ENCODE measurements around the gene WDR70.

WDR70 gene

GRCh38 chr5:37694867-37695266 lies 315.7 kb downstream of the WDR70 start:
- Histone ChIP-seq H4K20me1 (ENCODE audit: insufficient read depth) (no peaks in the 10 kb centered on the region), H3K36me3 (ENCODE audit: insufficient read depth) (no peaks in the 10 kb centered on the region), H3K4me2 (no peak overlapping the region), H3K4me1 (ENCODE audit: low read depth, poor library complexity, severe bottlenecking) (no peaks in the 10 kb centered on the region), H3K79me2 (ENCODE audit: insufficient read depth, low read depth) (no peaks in the 10 kb centered on the region), H2AFZ (ENCODE audit: low read depth) (no peak overlapping the region), H3K9ac (no peak overlapping the region), H3K27ac (no peak overlapping the region), H3K4me3 (IDR thresholded peaks at IDR 0.05; ENCODE audit: insufficient read depth, low read depth, low read length) (no peak overlapping the region), H3K27me3 (ENCODE audit: insufficient read depth, low read depth) (no peaks in the 10 kb centered on the region)
- no peak for TF ChIP-seq CTCF (conservative IDR thresholded peaks at IDR 0.05; ENCODE audit: low read depth, low read length)

- H3K27me3 ChIP-seq (ENCODE audit: insufficient read depth, low read depth), result no peaks in the 10 kb centered on the region
- H3K36me3 ChIP-seq (ENCODE audit: insufficient read depth), result no peaks in the 10 kb centered on the region
- TF ChIP-seq CTCF (conservative IDR thresholded peaks at IDR 0.05; ENCODE audit: low read depth, low read length), result no peak
- no peak overlapping the region for H3K27ac ChIP-seq
- no peaks in the 10 kb centered on the region for H4K20me1 ChIP-seq (ENCODE audit: insufficient read depth)
- H3K4me2 ChIP-seq, result no peak overlapping the region
- H3K4me1 ChIP-seq (ENCODE audit: low read depth, poor library complexity, severe bottlenecking), result no peaks in the 10 kb centered on the region
- H2AFZ ChIP-seq (ENCODE audit: low read depth), result no peak overlapping the region
- no peak overlapping the region for H3K9ac ChIP-seq
- H3K4me3 ChIP-seq (IDR thresholded peaks at IDR 0.05; ENCODE audit: insufficient read depth, low read depth, low read length), result no peak overlapping the region
- no peaks in the 10 kb centered on the region for H3K79me2 ChIP-seq (ENCODE audit: insufficient read depth, low read depth)
Measured at GRCh38 chr5:37695647-37696046, 316.5 kb downstream of the WDR70 start.

GRCh38 chr5:37696190-37697021 lies 317.3 kb downstream of the WDR70 start:
- no peaks in the 10 kb centered on the region for H3K4me1 ChIP-seq (ENCODE audit: low read depth, poor library complexity, severe bottlenecking)
- no peak overlapping the region for H3K4me2 ChIP-seq
- no peaks in the 10 kb centered on the region for H3K27me3 ChIP-seq (ENCODE audit: insufficient read depth, low read depth)
- TF ChIP-seq CTCF (conservative IDR thresholded peaks at IDR 0.05; ENCODE audit: low read depth, low read length), result no peak
- no peak overlapping the region for H2AFZ ChIP-seq (ENCODE audit: low read depth)
- no peak overlapping the region for H3K9ac ChIP-seq
- no peaks in the 10 kb centered on the region for H3K79me2 ChIP-seq (ENCODE audit: insufficient read depth, low read depth)
- H4K20me1 ChIP-seq (ENCODE audit: insufficient read depth), result no peaks in the 10 kb centered on the region
- no peak overlapping the region for H3K4me3 ChIP-seq (IDR thresholded peaks at IDR 0.05; ENCODE audit: insufficient read depth, low read depth, low read length)
- no peak overlapping the region for H3K27ac ChIP-seq
- no peaks in the 10 kb centered on the region for H3K36me3 ChIP-seq (ENCODE audit: insufficient read depth)

DNA sequence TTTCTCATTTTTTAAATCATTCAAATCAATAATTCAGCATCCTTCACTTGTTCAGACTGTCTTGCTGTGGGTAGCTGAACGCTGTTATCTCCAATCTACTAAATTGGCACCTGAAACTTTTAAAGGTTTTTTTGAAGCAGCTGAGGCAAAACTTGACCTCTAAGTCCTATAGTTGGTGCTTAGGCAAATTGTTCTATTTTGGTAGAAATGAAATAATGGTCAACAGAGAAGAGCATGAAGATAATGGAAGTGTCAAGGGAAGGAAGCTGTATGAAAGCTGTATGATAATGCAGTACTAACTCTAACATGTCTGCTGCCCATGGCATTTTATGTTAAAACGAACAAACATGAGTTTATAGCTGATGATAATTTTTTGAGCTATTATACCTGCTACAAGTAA lies 322.8 kb downstream of the WDR70 start:
- Histone ChIP-seq H4K20me1 (ENCODE audit: insufficient read depth) (no peaks in the 10 kb centered on the region), H3K4me1 (ENCODE audit: low read depth, poor library complexity, severe bottlenecking) (no peaks in the 10 kb centered on the region), H3K79me2 (ENCODE audit: insufficient read depth, low read depth) (no peaks in the 10 kb centered on the region), H3K27me3 (ENCODE audit: insufficient read depth, low read depth) (no peaks in the 10 kb centered on the region), H3K9ac (no peak overlapping the region), H3K36me3 (ENCODE audit: insufficient read depth) (no peaks in the 10 kb centered on the region), H3K4me2 (no peak overlapping the region), H2AFZ (ENCODE audit: low read depth) (no peak overlapping the region), H3K27ac (no peak overlapping the region), H3K4me3 (IDR thresholded peaks at IDR 0.05; ENCODE audit: insufficient read depth, low read depth, low read length) (no peak overlapping the region)
- no peak for TF ChIP-seq CTCF (conservative IDR thresholded peaks at IDR 0.05; ENCODE audit: low read depth, low read length)

Data from KMS-11 (cell line).